ENCODE results near the gene BOK. TPM values are rescaled to one million over a fixed set of nuclear protein-coding genes. Genes with fewer than 3 reads are reported as not detected.

The BOK gene
- total and polyA plus RNA-seq, 3 donors from 2014 or later, result 20.2 to 62.7 (median 52.0) TPM

DNA sequence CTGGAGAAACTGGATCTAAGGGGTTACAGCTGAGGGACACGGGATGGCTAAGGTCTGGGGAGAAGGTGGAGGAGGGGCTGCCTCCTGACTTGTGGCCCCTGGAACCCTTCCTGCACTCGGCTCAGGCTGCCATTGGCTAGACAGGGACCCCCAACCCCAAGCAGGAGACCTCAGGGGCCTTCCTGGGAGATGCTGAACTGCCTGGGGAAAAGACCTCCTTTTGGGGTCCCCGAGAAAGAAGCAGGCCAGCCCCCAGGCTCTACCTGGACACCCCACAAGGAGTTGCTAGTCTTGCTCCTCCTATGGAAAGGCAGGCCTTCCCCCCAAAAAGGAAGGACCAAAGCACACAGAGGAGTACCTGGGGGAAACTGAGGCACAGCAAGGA, 10.1 kb upstream of the BOK start:
- 80 to 89% methylated on average over 1 to 3 of the region's 3 CpGs for WGBS, 2 donors
- no peaks in the 10 kb centered on the region for H3K36me3 ChIP-seq (ENCODE audit: low read depth, missing control alignments)
- H3K4me1 ChIP-seq, result peaks cover 7% of the 10 kb centered on the region
- H3K27me3 ChIP-seq, result no peaks in the 10 kb centered on the region
- H3K27ac ChIP-seq, result no peak overlapping the region
- TF ChIP-seq POLR2A (IDR thresholded peaks at IDR 0.05), result no peak
- TF ChIP-seq, protein P1, sequence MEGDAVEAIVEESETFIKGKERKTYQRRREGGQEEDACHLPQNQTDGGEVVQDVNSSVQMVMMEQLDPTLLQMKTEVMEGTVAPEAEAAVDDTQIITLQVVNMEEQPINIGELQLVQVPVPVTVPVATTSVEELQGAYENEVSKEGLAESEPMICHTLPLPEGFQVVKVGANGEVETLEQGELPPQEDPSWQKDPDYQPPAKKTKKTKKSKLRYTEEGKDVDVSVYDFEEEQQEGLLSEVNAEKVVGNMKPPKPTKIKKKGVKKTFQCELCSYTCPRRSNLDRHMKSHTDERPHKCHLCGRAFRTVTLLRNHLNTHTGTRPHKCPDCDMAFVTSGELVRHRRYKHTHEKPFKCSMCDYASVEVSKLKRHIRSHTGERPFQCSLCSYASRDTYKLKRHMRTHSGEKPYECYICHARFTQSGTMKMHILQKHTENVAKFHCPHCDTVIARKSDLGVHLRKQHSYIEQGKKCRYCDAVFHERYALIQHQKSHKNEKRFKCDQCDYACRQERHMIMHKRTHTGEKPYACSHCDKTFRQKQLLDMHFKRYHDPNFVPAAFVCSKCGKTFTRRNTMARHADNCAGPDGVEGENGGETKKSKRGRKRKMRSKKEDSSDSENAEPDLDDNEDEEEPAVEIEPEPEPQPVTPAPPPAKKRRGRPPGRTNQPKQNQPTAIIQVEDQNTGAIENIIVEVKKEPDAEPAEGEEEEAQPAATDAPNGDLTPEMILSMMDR (IDR thresholded peaks at IDR 0.05), result no peak
- no peak for DNase-seq
- intact Hi-C loops (cut with DNase I; ENCODE audit: low total_unique reads), result no loop called here
- H3K4me3 ChIP-seq, result no peak overlapping the region
- no peaks in the 10 kb centered on the region for H3K9me3 ChIP-seq

DNA sequence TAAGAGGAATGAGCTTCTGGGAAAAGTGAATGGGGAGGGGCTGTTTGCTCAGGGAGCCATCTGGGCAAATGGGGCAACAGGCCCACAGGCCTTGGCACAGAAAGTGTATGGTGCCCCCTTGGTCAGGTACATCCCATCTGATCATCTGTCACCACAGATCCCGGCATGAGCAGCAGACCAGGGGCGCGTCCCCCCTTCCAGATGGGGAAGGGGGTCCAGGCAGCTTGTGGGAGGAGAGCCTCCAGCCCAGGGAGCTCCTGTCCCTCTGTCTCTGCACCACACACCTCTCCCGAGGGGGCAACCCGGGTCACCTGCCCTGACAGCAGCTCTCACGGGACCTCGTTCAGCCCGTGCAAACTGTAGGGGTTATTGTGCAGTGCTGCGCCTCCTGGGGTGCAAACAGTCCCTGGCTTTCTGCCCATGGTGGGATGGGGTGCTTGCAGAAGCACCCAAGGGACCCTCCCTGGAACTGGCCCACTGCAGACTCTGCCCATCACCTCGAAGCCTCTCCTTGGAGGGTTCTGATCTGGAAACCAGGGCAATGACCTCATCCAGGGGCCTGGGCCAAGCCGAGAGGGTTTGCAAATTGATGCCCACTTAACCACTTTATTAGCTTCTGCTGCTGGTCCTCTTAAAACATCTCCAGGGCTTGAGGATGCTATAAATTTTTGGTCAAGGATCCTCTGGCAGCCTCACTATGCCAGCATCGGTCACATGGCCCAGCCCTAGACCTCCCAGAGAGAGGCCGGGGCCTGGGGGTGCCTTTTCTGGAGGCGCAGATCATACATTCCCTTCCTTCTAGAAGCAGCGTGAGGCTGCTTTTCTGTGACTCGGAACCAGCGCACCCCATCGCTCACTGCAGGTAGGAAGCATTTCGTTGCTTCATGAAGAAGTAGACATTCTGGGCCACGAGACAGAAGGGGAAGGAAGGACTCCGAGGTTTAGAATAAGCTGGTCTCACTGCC, 7.6 kb upstream of the BOK start:
- intact Hi-C loops (cut with DNase I; ENCODE audit: low total_unique reads), result no loop called here
- peaks cover 7% of the 10 kb centered on the region for H3K4me1 ChIP-seq
- TF ChIP-seq POLR2A (IDR thresholded peaks at IDR 0.05), result no peak
- TF ChIP-seq, protein P1 (IDR thresholded peaks at IDR 0.05), result no peak
- H3K4me3 ChIP-seq, result no peak overlapping the region
- no peak for DNase-seq
- H3K36me3 ChIP-seq (ENCODE audit: low read depth, missing control alignments), result no peaks in the 10 kb centered on the region
- no peaks in the 10 kb centered on the region for H3K9me3 ChIP-seq
- H3K27ac ChIP-seq, result no peak overlapping the region
- H3K27me3 ChIP-seq, result no peaks in the 10 kb centered on the region
- WGBS, 2 donors, result 86% methylated on average over 17 to 21 of the region's 21 CpGs

DNA sequence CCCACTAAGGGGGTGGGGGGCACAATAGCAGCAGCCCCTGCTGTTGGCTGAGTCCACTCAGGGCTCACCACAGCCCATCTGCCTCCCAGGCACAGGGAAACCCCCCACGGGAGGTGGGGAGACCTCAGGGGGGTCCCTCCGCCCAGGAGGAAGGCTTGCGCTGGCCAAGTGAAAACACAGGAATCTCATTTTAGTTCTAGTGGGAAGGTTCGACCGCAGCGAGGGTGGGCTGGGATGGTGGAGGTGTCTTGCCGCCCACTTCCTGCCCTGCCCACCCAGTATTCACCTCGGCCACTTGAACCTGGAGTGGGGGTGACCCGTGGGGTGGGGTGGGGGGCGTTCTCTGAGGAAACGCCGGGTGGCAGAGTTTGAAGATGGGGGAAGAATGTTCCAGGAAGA, 6.9 kb upstream of the BOK start:
- intact Hi-C loops (cut with DNase I; ENCODE audit: low total_unique reads), result no loop called here
- H3K9me3 ChIP-seq, result no peaks in the 10 kb centered on the region
- H3K27me3 ChIP-seq, result no peaks in the 10 kb centered on the region
- WGBS, 2 donors, result 72 to 80% methylated on average over 12 of the region's 12 CpGs
- no peak for DNase-seq
- H3K4me3 ChIP-seq, result no peak overlapping the region
- H3K4me1 ChIP-seq, result peaks cover 7% of the 10 kb centered on the region
- no peak overlapping the region for H3K27ac ChIP-seq
- TF ChIP-seq, protein P1 (IDR thresholded peaks at IDR 0.05), result no peak
- TF ChIP-seq POLR2A (IDR thresholded peaks at IDR 0.05), result no peak
- H3K36me3 ChIP-seq (ENCODE audit: low read depth, missing control alignments), result no peaks in the 10 kb centered on the region

DNA sequence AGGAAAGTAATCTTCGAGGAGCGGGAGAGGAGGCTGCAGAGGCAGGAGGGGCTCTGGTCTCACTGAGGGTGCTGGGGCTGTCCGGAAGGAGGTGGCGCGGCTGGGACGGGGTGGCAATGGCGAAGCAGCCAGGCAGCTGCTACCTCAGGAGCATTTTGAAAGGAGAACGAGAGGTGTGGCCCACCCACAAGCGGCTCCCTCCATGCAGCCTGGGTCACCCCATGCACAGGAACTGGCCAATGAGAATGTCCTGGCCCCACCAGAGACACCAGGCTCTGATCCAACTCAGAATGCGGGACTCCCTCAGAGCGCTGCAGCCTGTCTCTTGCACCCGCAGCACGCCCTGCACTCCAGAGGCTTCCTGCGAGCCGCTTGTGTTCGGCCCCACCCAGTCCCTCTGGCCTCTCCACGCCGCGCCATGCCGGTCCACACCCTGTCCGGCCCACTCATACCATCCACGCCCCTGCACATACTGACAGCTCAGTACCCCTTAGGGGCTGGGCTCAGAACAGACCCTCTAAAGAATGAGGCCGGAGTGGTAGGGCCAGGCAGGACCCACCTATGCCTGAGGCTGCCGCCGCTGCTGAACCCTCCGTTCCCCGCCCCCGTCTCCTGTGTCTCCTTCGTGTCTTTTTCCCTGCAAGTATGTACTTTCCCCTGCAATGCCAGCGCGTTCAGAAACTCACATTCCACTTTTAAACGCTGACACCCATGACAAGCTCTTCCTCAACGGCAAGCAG, 6.4 kb upstream of the BOK start:
- intact Hi-C loops (cut with DNase I; ENCODE audit: low total_unique reads), result no loop called here
- Histone ChIP-seq H3K4me3 (no peak overlapping the region), H3K27me3 (no peaks in the 10 kb centered on the region), H3K4me1 (peaks cover 2% of the 10 kb centered on the region), H3K9me3 (no peaks in the 10 kb centered on the region), H3K36me3 (ENCODE audit: low read depth, missing control alignments) (no peaks in the 10 kb centered on the region), H3K27ac (no peak overlapping the region)
- no peak for DNase-seq
- 80 to 83% methylated on average over 21 to 33 of the region's 33 CpGs for WGBS, 2 donors
- TF ChIP-seq, protein P1 (IDR thresholded peaks at IDR 0.05), result no peak
